C1 segment of cervical spinal cord (tissue), 14 donors: ENCODE results near the gene FHIP1B.
"Not testable (repeated sequence)": the region's sequence is repeated elsewhere in the genome, so short reads cannot be mapped to it uniquely, and the experiment has no call there.

Source experiments
- DNase-seq, 14 donors: peaks; one replicate each; lab custom pipeline; 2025; lab: John Stamatoyannopoulos, UW

Gene FHIP1B

DNA sequence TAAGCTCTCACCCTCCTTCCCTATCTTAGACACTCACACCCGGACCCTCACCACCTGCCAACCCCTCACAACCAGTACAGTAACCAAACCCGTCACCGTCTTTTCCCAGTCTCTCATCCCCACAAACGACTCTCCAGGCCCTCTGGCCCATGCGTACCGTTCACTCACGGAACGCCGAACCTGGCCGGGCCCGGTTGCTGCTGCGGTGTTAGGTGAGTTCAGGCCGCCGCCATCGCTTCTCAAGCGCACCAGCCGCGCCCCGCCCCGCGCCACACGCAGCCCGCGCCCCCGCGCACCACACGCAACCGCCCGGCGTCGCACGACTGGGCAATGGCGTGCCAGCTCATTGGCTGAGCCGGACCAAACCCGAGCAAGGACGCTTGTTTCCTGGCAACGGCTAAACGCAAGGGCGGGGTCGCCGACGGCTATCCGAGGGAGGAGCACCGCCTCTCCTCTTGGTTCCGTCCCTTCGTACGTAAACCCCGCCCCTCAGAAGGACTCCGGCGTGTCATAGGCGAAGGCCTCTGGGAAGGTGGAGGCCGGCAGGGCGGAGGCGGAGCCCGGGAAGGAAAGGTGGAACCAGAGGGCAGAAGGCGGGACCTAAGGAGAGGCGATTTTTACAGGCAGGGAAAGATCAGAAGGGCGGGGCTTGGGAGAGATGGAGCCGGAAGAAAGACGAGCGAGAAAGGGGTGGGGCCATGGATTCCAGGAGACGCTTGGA lies at the start of gene FHIP1B:
Gene FHIP1B, minus strand, starts transcription at position 250 of the 721 bp plus-strand sequence. CDS start 10,120 bp downstream, outside the sequence.
- peak; percentile 85 to 100 (median 98) for DNase-seq

DNA sequence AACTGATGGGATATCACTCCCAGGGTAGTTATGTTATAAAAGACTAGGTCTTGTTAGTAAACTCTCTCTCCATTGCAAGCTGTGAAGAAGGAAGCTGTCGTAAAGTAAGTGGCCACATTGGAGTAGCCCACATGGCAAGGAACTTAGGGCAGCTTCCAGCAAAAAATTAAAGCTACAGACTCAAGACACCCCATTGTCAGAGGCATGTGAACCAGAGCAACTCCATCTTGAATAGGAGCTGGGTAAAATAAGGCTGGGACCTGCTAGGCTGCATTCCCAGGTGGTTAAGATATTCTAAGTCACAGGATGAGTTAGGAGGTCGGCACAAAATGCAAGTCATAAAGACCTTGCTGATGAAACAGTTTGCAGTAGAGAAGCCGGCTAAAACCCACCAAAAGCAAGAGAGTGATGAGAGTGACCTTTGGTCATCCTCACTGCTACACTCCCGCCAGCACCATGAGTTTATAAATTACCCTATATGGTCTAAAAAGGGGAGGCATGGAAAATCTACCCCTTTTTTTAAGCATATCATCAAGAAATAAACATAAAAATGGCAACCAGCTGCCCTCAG lies 49.1 kb upstream of the FHIP1B start:
- no peak for DNase-seq

GRCh38 chr11:6280809-6281208 lies 46.4 kb upstream of the FHIP1B start:
- not testable (repeated sequence) for DNase-seq

DNA sequence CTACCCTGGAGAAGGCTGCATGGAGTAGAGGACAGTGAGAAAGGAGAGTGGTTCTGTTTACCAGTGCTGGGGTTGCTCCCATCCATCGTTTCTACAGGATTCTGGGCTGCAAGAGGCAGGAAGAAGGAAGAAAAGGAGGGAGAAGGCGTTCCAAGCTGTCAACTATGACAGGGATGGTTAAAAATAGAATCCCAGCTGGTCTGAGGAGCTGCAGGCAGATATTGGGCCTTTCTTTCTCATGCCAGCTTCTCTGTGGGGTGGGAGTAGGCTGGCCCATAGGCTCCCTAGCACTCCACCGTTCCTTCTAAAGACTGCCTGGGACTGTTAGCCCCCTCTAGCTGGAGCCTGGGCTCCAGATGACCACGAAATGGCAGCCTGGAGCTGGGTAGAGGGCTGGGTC lies 38.8 kb upstream of the FHIP1B start:
- DNase-seq = peak in 1 of 14 donors; percentile 90

DNA sequence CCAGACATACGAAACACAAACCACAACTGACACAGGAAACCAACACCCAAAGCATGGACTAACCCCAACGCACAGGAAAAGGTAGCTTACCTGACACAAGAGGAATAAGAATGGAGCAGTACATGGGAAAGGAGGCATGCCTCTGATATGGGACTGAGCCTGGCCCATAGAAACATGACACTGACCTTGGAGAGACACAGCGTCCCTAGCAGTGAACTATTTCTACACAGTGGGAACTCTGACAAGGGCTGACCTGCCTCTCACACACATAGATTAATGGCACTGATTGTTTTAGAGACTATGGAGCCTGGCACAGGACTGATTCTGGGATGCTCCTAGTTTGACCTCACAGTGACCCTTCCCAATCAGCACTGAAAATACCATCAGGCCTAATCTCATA lies 37.2 kb upstream of the FHIP1B start:
- no peak for DNase-seq

- DNase-seq = no peak
These were observed 36.3 kb upstream of the FHIP1B start for GRCh38 chr11:6270584-6271246.

GRCh38 chr11:6269994-6270393 lies 35.6 kb upstream of the FHIP1B start:
- DNase-seq = no peak

GRCh38 chr11:6268820-6269219 lies 34.4 kb upstream of the FHIP1B start:
- DNase-seq = no peak

- no peak for DNase-seq
These were observed 29.2 kb upstream of the FHIP1B start for GRCh38 chr11:6263662-6264061.

GRCh38 chr11:6260207-6260726 lies 25.8 kb upstream of the FHIP1B start:
- DNase-seq = peak in 1 of 14 donors; percentile 69

DNA sequence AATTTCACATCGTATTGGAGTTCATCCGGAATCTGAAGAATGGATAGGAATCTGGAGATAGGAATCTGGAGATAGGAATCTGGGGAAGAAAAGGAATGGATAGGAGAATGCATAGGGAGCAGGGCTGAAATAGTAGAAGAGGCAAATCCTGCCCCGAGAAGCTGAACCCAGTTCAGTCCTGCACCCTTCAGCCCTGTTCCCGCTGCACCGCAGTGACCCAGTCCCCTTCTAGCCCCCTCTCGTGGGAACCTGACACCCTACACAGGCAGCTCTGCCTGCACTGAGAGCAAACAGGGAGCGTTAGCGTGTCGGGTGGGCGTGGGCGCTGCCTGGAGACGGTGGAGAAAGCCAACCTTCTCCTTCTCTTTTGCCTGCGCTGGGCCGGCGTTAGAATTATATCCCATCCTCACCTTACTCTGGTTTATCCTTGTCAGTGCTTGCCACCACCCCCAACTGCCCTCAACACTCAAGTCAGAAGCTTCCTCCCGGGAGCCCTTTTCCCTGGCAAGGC lies 24.2 kb upstream of the FHIP1B start:
- no peak for DNase-seq

- DNase-seq = peak in 1 of 14 donors; percentile 50
These were observed 23.7 kb upstream of the FHIP1B start for GRCh38 chr11:6258141-6258540.

GRCh38 chr11:6253197-6253596 lies 18.8 kb upstream of the FHIP1B start:
- no peak for DNase-seq

DNA sequence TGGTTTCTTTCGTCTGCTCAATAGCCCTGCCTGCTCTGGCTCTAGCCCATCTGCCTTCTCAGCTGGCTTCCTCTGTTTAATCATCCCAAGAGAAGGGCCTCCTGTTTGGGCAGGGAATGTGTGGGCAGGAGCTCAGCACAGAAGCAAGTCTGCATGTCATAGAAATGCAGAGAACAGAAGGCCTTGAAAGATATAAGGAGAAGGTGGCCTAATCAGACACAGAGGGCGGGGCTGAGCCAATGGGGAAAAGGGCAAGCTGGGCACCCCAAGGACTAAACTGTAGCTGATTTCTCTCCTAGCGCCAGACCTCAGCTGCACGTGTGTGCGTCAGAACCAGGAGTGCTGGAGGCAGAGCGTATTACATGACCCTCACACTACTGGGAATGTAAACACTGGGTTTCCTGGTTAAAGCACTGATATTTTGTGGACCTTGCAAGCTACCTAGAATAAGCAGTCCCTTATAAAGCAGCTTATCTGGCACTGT lies 17.6 kb upstream of the FHIP1B start:
- peak in 1 of 14 donors; percentile 35 for DNase-seq

GRCh38 chr11:6251120-6251733 lies 16.8 kb upstream of the FHIP1B start:
- DNase-seq = peak in 5 of 14 donors; percentile 6 to 71 (median 15)

GRCh38 chr11:6249770-6250555 lies 15.5 kb upstream of the FHIP1B start:
- no peak for DNase-seq

DNA sequence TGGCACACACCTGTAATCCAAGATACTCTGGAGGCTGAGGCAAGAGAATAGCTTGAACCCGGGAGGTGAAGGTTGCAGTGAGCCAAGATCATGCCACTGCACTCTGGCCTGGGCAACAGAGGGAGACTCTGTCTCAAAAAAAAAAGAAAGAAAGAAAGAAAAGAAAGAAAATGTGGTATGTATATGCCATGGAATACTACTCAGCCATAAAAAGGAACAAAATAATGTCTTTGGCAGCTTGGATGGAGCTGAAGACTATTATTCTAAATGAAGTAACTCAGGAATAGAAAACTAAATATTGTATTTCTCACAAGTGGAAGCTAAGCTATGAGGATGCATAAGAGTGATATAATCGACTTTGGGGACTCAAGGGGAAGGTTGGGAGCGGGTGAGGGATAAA lies 14.5 kb upstream of the FHIP1B start:
- not testable (repeated sequence) for DNase-seq

GRCh38 chr11:6248248-6248647 lies 13.8 kb upstream of the FHIP1B start:
- DNase-seq = no peak

DNA sequence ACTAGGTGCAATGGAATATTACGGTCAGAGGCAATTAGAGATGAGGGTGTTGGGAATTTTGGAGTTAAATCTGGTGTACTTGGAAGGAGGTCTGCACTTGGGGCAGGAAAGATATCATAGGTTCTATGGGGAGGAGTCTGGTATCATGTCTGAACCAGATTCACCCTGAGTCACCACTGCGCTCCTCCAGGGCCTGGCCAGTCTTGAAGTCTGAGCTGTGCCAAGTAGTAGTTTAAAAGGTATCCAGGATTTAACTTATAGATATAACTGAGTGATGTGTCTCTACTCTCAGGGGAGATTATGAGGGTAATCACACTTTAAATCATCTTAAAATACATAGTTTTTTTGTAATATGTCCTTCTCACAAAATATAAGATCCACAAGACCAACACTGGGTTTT lies 11.1 kb upstream of the FHIP1B start:
- DNase-seq = no peak

DNA sequence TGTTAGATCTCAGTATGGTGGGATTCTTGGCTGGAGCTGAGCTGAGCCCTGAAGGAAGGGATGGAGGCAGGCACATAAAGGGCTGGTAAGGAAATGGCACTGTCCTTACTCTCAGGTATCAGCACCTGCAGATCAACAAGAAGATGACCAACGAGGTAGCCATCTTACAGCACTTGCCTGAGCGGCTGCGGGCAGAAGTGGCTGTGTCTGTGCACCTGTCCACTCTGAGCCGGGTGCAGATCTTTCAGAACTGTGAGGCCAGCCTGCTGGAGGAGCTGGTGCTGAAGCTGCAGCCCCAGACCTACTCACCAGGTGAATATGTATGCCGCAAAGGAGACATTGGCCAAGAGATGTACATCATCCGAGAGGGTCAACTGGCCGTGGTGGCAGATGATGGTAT lies 6.9 kb upstream of the FHIP1B start:
- no peak for DNase-seq

GRCh38 chr11:6240781-6241180 lies 6.3 kb upstream of the FHIP1B start:
- DNase-seq = no peak
